ENCODE results near the gene CLECL1.

Gene CLECL1

GRCh38 chr12:9731393-9731792 lies 1.5 kb downstream of the CLECL1 start:
- Histone ChIP-seq H3K4me1 (ENCODE audit: control insufficient read depth, insufficient read depth, low read length) (no peaks in the 10 kb centered on the region), H3K9me3 (replicated peaks; ENCODE audit: low read length) (no peaks in the 10 kb centered on the region), H3K27me3 (ENCODE audit: control insufficient read depth, insufficient read depth, low read length) (no peaks in the 10 kb centered on the region), H3K36me3 (ENCODE audit: insufficient read depth, low read length) (no peaks in the 10 kb centered on the region), H3K4me2 (ENCODE audit: low read length) (no peak overlapping the region), H3K4me3 (ENCODE audit: low read length) (no peak overlapping the region), H3K9ac (ENCODE audit: low read depth, low read length) (no peak overlapping the region)

GRCh38 chr12:9730591-9730990 lies 2.3 kb downstream of the CLECL1 start:
- H3K9me3 ChIP-seq (replicated peaks; ENCODE audit: low read length): no peaks in the 10 kb centered on the region
- H3K36me3 ChIP-seq (ENCODE audit: insufficient read depth, low read length): no peaks in the 10 kb centered on the region
- no peak overlapping the region for H3K9ac ChIP-seq (ENCODE audit: low read depth, low read length)
- H3K27me3 ChIP-seq (ENCODE audit: control insufficient read depth, insufficient read depth, low read length): no peaks in the 10 kb centered on the region
- H3K4me2 ChIP-seq (ENCODE audit: low read length): no peak overlapping the region
- H3K4me1 ChIP-seq (ENCODE audit: control insufficient read depth, insufficient read depth, low read length): no peaks in the 10 kb centered on the region
- no peak overlapping the region for H3K4me3 ChIP-seq (ENCODE audit: low read length)

- Histone ChIP-seq H3K9ac (ENCODE audit: low read depth, low read length) (no peak overlapping the region), H3K36me3 (ENCODE audit: insufficient read depth, low read length) (no peaks in the 10 kb centered on the region), H3K4me2 (ENCODE audit: low read length) (no peak overlapping the region), H3K27me3 (ENCODE audit: control insufficient read depth, insufficient read depth, low read length) (no peaks in the 10 kb centered on the region), H3K4me3 (ENCODE audit: low read length) (no peak overlapping the region), H3K4me1 (ENCODE audit: control insufficient read depth, insufficient read depth, low read length) (no peaks in the 10 kb centered on the region), H3K9me3 (replicated peaks; ENCODE audit: low read length) (no peaks in the 10 kb centered on the region)
These were observed 2.9 kb downstream of the CLECL1 start for GRCh38 chr12:9730011-9730410.

GRCh38 chr12:9729082-9729481 lies 3.8 kb downstream of the CLECL1 start:
- no peaks in the 10 kb centered on the region for H3K4me1 ChIP-seq (ENCODE audit: control insufficient read depth, insufficient read depth, low read length)
- H3K4me2 ChIP-seq (ENCODE audit: low read length): no peak overlapping the region
- no peaks in the 10 kb centered on the region for H3K36me3 ChIP-seq (ENCODE audit: insufficient read depth, low read length)
- H3K9ac ChIP-seq (ENCODE audit: low read depth, low read length): no peak overlapping the region
- H3K4me3 ChIP-seq (ENCODE audit: low read length): no peak overlapping the region
- H3K27me3 ChIP-seq (ENCODE audit: control insufficient read depth, insufficient read depth, low read length): no peaks in the 10 kb centered on the region
- no peaks in the 10 kb centered on the region for H3K9me3 ChIP-seq (replicated peaks; ENCODE audit: low read length)

GRCh38 chr12:9727813-9728212 lies 5.1 kb downstream of the CLECL1 start:
- Histone ChIP-seq H3K27me3 (ENCODE audit: control insufficient read depth, insufficient read depth, low read length) (no peaks in the 10 kb centered on the region), H3K9ac (ENCODE audit: low read depth, low read length) (no peak overlapping the region), H3K4me2 (ENCODE audit: low read length) (no peak overlapping the region), H3K4me1 (ENCODE audit: control insufficient read depth, insufficient read depth, low read length) (no peaks in the 10 kb centered on the region), H3K36me3 (ENCODE audit: insufficient read depth, low read length) (no peaks in the 10 kb centered on the region), H3K9me3 (replicated peaks; ENCODE audit: low read length) (no peaks in the 10 kb centered on the region), H3K4me3 (ENCODE audit: low read length) (no peak overlapping the region)

GRCh38 chr12:9725213-9725870 lies 7.6 kb downstream of the CLECL1 start:
- Histone ChIP-seq H3K9ac (ENCODE audit: low read depth, low read length) (no peak overlapping the region), H3K4me1 (ENCODE audit: control insufficient read depth, insufficient read depth, low read length) (no peaks in the 10 kb centered on the region), H3K36me3 (ENCODE audit: insufficient read depth, low read length) (no peaks in the 10 kb centered on the region), H3K9me3 (replicated peaks; ENCODE audit: low read length) (no peaks in the 10 kb centered on the region), H3K27me3 (ENCODE audit: control insufficient read depth, insufficient read depth, low read length) (peaks cover 7% of the 10 kb centered on the region), H3K4me3 (ENCODE audit: low read length) (no peak overlapping the region), H3K4me2 (ENCODE audit: low read length) (no peak overlapping the region)

- peaks cover 7% of the 10 kb centered on the region for H3K27me3 ChIP-seq (ENCODE audit: control insufficient read depth, insufficient read depth, low read length)
These were observed 8.9 kb downstream of the CLECL1 start for GRCh38 chr12:9724023-9724422.

GRCh38 chr12:9721394-9722092 lies 11.4 kb downstream of the CLECL1 start:
- H3K36me3 ChIP-seq (ENCODE audit: insufficient read depth, low read length): no peaks in the 10 kb centered on the region
- H3K4me1 ChIP-seq (ENCODE audit: control insufficient read depth, insufficient read depth, low read length): no peaks in the 10 kb centered on the region
- H3K4me2 ChIP-seq (ENCODE audit: low read length): no peak overlapping the region
- H3K9ac ChIP-seq (ENCODE audit: low read depth, low read length): no peak overlapping the region
- no peak overlapping the region for H3K4me3 ChIP-seq (ENCODE audit: low read length)
- peaks cover 7% of the 10 kb centered on the region for H3K27me3 ChIP-seq (ENCODE audit: control insufficient read depth, insufficient read depth, low read length)
- no peaks in the 10 kb centered on the region for H3K9me3 ChIP-seq (replicated peaks; ENCODE audit: low read length)

More at GRCh38 chr12:9724023-9724422, 8.9 kb downstream of the CLECL1 start:
- Histone ChIP-seq H3K4me1 (ENCODE audit: control insufficient read depth, insufficient read depth, low read length) (no peaks in the 10 kb centered on the region), H3K9me3 (replicated peaks; ENCODE audit: low read length) (no peaks in the 10 kb centered on the region), H3K4me2 (ENCODE audit: low read length) (no peak overlapping the region), H3K4me3 (ENCODE audit: low read length) (no peak overlapping the region), H3K36me3 (ENCODE audit: insufficient read depth, low read length) (no peaks in the 10 kb centered on the region), H3K9ac (ENCODE audit: low read depth, low read length) (no peak overlapping the region)

GRCh38 chr12:9719790-9720189 lies 13.1 kb downstream of the CLECL1 start:
- H3K4me1 ChIP-seq (ENCODE audit: control insufficient read depth, insufficient read depth, low read length): no peaks in the 10 kb centered on the region
- H3K36me3 ChIP-seq (ENCODE audit: insufficient read depth, low read length): no peaks in the 10 kb centered on the region
- H3K9ac ChIP-seq (ENCODE audit: low read depth, low read length): no peak overlapping the region
- no peak overlapping the region for H3K4me3 ChIP-seq (ENCODE audit: low read length)
- no peak overlapping the region for H3K4me2 ChIP-seq (ENCODE audit: low read length)
- H3K27me3 ChIP-seq (ENCODE audit: control insufficient read depth, insufficient read depth, low read length): peaks cover 7% of the 10 kb centered on the region
- no peaks in the 10 kb centered on the region for H3K9me3 ChIP-seq (replicated peaks; ENCODE audit: low read length)

GRCh38 chr12:9718968-9719367 lies 13.9 kb downstream of the CLECL1 start:
- H3K27me3 ChIP-seq (ENCODE audit: control insufficient read depth, insufficient read depth, low read length): peaks cover 7% of the 10 kb centered on the region
- no peak overlapping the region for H3K4me2 ChIP-seq (ENCODE audit: low read length)
- no peaks in the 10 kb centered on the region for H3K36me3 ChIP-seq (ENCODE audit: insufficient read depth, low read length)
- H3K9me3 ChIP-seq (replicated peaks; ENCODE audit: low read length): no peaks in the 10 kb centered on the region
- no peaks in the 10 kb centered on the region for H3K4me1 ChIP-seq (ENCODE audit: control insufficient read depth, insufficient read depth, low read length)
- H3K4me3 ChIP-seq (ENCODE audit: low read length): no peak overlapping the region
- no peak overlapping the region for H3K9ac ChIP-seq (ENCODE audit: low read depth, low read length)

- H3K4me1 ChIP-seq (ENCODE audit: control insufficient read depth, insufficient read depth, low read length): no peaks in the 10 kb centered on the region
- H3K9ac ChIP-seq (ENCODE audit: low read depth, low read length): no peak overlapping the region
These were observed 15.6 kb downstream of the CLECL1 start for GRCh38 chr12:9717070-9717925.

More at GRCh38 chr12:9717070-9717925, 15.6 kb downstream of the CLECL1 start:
- Histone ChIP-seq H3K27me3 (ENCODE audit: control insufficient read depth, insufficient read depth, low read length) (peaks cover 7% of the 10 kb centered on the region), H3K4me3 (ENCODE audit: low read length) (no peak overlapping the region), H3K9me3 (replicated peaks; ENCODE audit: low read length) (no peaks in the 10 kb centered on the region), H3K36me3 (ENCODE audit: insufficient read depth, low read length) (no peaks in the 10 kb centered on the region), H3K4me2 (ENCODE audit: low read length) (no peak overlapping the region)

Data from skeletal muscle satellite cell (primary cell).